HG02970 (cell line): Measurements from ENCODE around the gene ALDH3A2.
"Not testable (repeated sequence)": the region's sequence is repeated elsewhere in the genome, so short reads cannot be mapped to it uniquely, and the experiment has no call there.

Source experiments
- ATAC-seq: cut with Tn5 transposase; IDR thresholded peaks from one replicate; pipeline ENCODE4 v1.9.1; 2021; ENCODE audit warnings: mild to moderate bottlenecking, moderate library complexity, moderate number of reproducible peaks; ENCODE audit not compliant: unreplicated experiment, low FRiP score

The ALDH3A2 gene

GRCh38 chr17:19676896-19677295 is 28.3 kb downstream of the ALDH3A2 start:
- no peak for ATAC-seq

DNA sequence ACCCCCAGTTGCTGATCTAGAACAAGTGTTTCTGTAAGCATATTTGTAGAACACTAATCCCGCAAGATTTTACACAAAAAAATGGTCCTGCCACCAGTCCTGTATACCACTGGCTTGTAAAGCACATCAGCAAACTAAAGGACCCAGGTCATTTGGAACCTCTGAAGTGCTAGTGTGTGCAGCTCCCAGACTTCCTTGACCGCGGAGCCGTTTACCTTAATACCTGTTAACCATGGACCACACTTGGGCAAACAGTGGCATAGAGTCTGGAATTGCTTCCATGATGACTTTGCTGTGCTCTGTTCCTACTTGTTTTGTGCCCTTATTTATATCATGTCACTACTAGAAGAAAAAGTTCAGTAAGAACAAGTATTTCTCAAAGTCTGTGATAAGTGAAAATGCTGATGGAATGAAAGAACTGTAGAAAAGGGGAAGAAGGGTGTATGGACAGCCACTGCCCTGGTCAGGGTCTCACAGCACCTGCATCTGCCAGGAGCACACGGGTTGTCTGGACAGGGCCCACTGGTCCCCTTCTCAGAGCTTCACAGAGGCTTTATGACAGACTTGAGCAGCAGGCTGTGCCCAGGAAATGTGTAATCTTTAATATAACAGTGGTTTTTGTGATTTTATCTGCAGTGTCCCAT is 29.3 kb downstream of the ALDH3A2 start:
- ATAC-seq: no peak

DNA sequence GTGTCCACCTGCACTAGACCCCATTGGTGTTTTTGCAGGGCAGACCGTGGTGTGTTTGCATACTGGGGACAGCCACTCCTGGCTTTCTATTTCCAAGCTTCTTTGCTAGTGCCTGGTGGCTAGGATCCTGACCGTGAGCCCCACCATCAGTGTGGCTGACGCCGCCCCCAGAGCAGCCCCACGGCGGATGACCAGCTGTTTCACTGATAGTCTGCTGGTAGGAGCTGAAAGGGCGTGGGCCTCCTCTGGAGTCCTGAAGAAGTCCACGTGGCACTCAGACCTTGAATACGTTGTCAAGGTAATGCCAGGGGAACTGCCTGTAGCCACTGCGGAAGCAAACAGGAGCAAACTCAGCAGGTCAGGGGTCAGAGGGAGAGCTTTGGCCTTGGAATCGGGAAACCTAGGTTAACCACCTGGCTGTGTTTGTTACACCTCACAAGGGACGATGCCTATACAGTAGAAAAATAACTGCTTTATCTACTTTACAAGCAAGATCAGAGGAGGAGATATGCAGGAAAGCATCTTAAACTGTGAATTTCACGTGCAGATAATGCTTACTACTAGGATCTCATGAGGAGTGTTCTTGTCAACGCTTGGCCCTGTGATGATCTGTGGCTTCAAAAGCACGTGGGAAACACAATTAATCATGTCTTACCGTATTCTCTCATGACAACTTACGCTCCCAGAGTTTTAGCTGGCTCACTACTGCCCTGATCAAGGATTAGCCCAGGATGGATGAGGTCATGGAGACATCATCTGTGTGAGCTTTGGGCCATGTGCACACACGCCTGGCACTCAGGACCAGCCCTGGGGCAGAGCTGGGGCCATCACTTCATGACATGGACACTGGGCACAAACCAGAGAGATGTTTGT is 30.3 kb downstream of the ALDH3A2 start:
- no peak for ATAC-seq

- ATAC-seq: no peak
Measured at GRCh38 chr17:19683117-19683516, 34.6 kb downstream of the ALDH3A2 start.

DNA sequence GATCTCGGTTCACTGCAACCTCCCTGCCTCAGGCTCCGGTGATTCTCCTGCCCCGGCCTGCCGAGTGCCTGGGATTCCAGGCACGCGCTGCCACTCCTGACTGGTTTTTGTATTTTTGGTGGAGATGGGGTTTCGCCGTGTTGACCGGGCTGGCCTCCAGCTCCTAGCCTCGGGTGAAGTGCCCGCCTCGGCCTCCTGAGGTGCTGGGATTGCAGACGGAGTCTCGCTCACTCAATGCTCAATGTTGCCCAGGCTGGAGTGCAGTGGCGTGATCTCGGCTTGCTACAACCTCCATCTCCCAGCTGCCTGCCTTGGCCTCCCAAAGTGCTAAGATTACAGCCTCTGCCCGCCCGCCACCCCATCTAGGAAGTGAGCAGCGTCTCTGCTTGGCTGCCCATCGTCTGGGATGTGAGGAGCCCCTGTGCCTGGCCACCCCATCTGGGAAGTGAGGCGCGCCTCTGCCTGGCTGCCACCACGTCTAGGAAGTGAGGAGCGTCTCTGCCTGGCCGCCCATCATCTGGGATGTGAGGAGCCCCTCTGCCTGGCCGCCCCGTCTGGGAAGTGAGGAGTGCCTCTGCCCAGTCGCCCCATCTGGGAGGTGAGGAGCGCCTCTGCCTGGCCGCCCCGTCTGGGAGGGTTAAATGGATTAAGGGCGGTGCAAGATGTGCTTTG is 36.5 kb downstream of the ALDH3A2 start:
- not testable (repeated sequence) for ATAC-seq

GRCh38 chr17:19686400-19687090 is 38.0 kb downstream of the ALDH3A2 start:
- no peak for ATAC-seq

GRCh38 chr17:19702217-19702641 is 53.7 kb downstream of the ALDH3A2 start:
- ATAC-seq: no peak

GRCh38 chr17:19703106-19703827 is 54.7 kb downstream of the ALDH3A2 start:
- ATAC-seq: no peak

- no peak for ATAC-seq
Measured at GRCh38 chr17:19703828-19704613, 55.5 kb downstream of the ALDH3A2 start.

DNA sequence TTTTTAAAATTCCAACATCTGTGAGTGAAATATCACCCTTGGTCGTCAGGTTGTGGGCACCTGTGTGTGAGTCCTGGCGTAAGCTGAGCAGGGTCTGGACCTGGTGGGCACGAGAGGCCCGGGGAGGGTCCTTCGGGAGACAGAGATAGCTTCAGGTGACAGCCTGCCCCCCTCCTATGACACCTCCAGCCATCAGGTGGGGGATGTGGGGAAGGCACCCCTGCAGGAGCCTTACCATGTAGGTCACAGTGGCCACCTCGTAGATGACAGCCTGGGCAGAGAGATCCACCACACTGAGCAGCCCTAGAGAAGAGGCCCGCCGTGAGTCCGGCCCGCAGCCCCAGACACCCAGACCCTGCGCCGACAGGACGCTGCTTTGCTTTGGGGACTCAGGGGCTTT is 56.6 kb downstream of the ALDH3A2 start:
- ATAC-seq: no peak

DNA sequence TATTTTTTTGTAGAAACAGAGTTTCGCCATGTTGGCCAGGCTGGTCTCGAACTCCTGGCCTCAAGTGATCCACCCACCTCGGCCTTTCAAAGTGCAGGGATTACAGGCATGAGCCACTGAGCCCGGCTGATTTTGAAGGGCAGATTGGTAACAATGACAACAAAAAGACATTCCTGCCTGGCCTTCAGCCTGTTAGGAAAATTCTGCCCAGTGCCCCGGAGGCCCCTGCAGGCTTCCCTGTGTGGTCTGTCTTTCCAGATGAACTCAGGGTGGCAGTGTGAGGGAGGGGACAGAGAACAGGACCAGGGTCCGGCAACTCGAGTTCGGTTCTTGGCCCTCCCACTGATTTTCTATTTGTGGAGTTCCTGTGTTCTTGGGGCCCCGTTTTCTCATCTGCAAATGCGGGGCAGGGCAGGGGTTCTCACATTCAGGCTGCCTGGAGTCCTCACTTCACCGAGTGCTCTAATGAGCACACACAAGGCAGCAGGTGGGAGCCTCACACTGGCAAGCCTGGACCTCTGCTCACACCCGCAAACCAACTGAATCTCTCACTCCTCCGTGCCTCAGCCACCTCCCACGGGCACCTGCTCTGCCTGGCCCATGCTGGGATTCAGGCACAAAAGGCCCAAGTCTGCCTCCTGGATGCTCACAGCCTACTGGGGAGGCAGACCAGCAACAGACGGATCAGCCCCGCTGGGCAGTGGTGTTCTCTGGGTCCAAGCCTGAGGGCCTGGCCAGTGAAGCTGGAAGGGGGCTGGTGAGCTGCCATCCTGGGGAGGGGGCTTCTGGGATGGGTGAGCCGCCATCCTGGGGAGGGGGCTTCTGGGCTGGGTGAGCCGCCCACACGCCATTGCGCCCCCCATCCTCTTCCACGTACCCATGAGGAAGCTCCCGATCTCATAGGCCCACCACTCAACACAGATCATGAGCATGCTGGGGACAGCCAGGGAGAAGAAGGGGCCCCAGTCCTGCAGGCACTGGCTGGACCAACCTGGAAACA is 57.5 kb downstream of the ALDH3A2 start:
- no peak for ATAC-seq

DNA sequence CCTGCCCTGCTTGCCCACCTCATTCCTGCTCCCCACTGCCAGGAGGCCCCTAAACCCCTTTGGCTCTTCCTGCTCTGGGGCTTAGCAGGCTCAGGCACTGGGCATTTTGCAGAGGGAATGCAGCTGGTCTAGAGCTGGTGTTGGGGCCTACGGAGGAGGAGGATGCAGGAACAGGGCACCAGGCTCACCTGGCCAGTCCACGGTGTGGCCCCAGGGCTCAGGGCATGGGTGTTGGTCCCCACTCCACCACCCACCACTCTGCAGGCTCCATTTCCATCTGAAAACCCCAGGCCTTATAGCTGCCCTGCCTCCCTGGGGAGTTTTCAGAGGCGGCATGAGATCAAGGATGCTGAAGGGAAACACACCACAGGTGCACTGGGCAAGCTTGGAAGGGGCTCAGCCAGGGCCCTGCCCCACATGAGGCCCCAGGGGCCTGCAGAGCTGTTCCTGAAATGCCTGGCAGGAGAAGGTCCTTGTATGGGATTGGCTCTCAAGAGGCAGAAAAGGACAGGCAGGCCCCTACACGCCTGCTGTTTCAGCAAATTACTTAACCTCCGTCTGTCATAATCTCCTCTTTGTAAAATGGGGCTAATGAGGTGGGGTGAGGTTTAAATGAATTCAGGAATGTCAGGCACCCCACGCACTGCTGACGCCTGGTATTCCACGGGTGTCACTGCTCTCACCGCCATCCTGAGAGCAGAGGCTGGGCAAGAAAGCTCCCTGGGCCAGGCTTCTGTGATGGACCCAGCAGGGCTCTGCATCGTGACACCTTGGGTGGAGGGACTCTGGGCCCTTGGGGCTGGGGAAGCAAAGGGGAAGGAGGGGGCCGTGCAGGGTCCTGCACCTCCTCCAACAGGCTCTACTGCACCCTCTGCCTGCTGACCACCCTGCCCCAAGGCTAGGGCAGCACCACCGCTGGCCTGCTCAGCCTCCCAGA is 58.5 kb downstream of the ALDH3A2 start:
- ATAC-seq: no peak

DNA sequence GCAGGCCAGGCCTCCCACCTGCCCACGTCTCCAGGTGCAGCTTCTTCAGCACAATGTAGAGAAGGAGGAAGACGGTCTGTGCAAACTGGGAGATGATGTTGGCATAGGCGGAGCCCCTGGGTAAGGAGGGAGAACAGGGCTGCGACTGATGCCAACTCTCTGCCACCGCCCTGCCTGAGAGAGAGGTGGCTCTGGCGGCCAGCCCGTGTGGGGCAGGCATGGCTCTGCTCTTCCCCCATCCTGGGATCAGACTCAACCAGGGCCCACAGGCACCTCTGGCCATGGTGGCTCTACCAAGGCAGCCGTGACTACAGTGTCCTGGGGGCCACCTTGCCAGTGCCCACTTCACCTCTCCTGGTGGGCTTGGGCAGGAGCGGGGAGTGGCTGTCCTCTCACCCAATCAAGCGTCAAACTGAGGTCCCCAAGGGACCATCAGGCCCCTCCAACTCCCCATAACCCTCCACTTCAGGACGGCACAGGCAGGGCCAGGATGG is 59.2 kb downstream of the ALDH3A2 start:
- ATAC-seq: no peak

DNA sequence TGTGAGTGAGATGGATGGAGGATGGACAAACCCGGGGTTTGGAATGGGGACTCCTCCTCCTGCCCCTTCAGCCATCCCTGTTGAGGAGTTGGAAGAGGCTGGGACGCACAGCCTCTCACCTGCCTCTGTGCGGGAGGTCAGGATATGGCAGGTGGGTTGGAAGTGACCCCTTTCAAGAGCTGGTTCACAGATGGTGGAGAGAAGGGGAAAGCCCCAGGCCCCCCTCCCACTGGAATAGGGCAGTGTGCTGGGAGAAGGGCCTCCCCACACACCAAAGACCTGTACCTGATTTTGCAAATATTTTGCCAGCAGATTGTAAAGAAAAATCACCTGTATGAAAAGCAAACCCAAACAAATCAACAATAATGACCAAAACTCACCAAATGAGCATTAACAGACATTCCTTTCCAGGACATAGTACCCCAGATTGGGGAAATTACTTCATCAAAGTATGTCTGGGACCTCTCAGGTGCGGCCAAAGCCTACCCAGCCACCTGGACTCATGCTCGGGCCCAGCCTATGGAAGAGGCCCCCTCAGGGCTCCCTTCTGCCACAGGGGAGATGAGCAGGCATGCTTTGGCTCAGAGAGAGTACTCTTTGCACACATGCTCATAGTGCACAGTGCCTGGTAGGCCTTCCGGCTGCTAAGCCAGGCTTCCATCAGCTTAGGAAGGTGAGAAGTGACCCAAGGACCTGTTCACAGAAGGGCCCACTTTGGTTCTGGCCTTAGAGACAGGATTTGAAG is 60.1 kb downstream of the ALDH3A2 start:
- no peak for ATAC-seq

DNA sequence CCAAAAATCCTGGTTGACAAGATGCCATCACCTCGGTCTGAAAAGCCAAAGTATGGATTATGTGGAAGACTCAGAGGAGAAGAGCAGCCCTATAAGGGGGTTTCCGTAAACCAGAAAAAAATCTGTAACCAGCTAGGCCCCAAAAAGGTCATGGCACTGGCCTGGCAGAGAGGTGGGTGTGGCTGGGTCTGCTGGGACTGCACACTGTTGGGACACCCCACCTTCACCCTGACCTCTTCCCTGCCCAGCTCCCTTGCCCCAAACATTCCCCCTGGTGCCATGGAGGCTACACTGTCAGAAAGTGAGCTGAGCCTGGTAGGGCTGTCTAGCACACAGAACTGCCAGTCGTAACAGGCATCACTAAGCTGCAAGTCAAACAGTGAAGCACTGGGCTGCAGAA is 61.3 kb downstream of the ALDH3A2 start:
- no peak for ATAC-seq

- ATAC-seq: no peak
Measured at GRCh38 chr17:19712436-19713004, 64.0 kb downstream of the ALDH3A2 start.
